ENCODE results near the gene ANKRD11.

GRCh38 chr16:89368604-89369249 is 121.6 kb downstream of the ANKRD11 start:
- TF ChIP-seq POLR2A (IDR thresholded peaks at IDR 0.05): no peak
- TF ChIP-seq, protein P1, sequence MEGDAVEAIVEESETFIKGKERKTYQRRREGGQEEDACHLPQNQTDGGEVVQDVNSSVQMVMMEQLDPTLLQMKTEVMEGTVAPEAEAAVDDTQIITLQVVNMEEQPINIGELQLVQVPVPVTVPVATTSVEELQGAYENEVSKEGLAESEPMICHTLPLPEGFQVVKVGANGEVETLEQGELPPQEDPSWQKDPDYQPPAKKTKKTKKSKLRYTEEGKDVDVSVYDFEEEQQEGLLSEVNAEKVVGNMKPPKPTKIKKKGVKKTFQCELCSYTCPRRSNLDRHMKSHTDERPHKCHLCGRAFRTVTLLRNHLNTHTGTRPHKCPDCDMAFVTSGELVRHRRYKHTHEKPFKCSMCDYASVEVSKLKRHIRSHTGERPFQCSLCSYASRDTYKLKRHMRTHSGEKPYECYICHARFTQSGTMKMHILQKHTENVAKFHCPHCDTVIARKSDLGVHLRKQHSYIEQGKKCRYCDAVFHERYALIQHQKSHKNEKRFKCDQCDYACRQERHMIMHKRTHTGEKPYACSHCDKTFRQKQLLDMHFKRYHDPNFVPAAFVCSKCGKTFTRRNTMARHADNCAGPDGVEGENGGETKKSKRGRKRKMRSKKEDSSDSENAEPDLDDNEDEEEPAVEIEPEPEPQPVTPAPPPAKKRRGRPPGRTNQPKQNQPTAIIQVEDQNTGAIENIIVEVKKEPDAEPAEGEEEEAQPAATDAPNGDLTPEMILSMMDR (IDR thresholded peaks at IDR 0.05): no peak
- TF ChIP-seq POLR2AphosphoS5 (IDR thresholded peaks at IDR 0.05): no peak
